Spleen (tissue), 11 donors: Measurements from ENCODE around the gene ALK. TPM values are rescaled to one million over a fixed set of nuclear protein-coding genes. Genes with fewer than 3 reads are reported as not detected.

ENCODE experiments used
- DNase-seq: peaks from one replicate; pipeline ENCODE4 v3.0.0-alpha.2; 2020
- H3K27ac ChIP-seq, 8 donors: fragments of 200-600 bp; sonication (generic) in 7 of 8; 1 replicate in 4 of 8; 2 replicates in 4 of 8; pipeline versions ENCODE4 v1.5.0 to v1.8.0; 2016 to 2021; ENCODE audit warnings: inconsistent platforms in 4 of 8, mild to moderate bottlenecking in 4 of 8, moderate library complexity in 1 of 8
- H3K27me3 ChIP-seq, 7 donors: fragments of 200-600 bp; sonication (generic) in 6 of 7; replicated peaks in 1 of 7; 1 replicate in 4 of 7; 2 replicates in 3 of 7; pipeline versions ENCODE4 v1.5.0 to v1.8.0; 2016 to 2021; ENCODE audit warnings: inconsistent platforms in 3 of 7, mild to moderate bottlenecking in 1 of 7
- H3K36me3 ChIP-seq, 6 donors: fragments of 200-600 bp; sonication (generic) in 5 of 6; 1 replicate in 4 of 6; 2 replicates in 2 of 6; pipeline versions ENCODE4 v1.5.0 to v1.8.0; 2016 to 2021; ENCODE audit warnings: inconsistent platforms in 2 of 6
- H3K4me1 ChIP-seq, 6 donors: fragments of 200-600 bp; sonication (generic) in 5 of 6; 1 replicate in 3 of 6; 2 replicates in 3 of 6; pipeline versions ENCODE4 v1.5.0 to v1.8.0; 2016 to 2021; ENCODE audit warnings: inconsistent platforms in 3 of 6
- H3K4me3 ChIP-seq, 8 donors: fragments of 200-600 bp; sonication (generic) in 7 of 8; 1 replicate in 4 of 8; 2 replicates in 4 of 8; pipeline versions ENCODE4 v1.5.0 to v1.8.0; 2016 to 2021; ENCODE audit warnings: inconsistent platforms in 4 of 8, mild to moderate bottlenecking in 4 of 8, moderate library complexity in 2 of 8
- H3K9me3 ChIP-seq, 8 donors: fragments of 200-600 bp; sonication (generic) in 7 of 8; 1 replicate in 4 of 8; 2 replicates in 4 of 8; pipeline versions ENCODE4 v1.5.0 to v1.8.0; 2016 to 2021; ENCODE audit warnings: inconsistent platforms in 4 of 8
- POLR2A ChIP-seq, 3 donors: fragments of 450-650 bp; IDR thresholded peaks; one replicate each; pipeline ENCODE4 v1.5.1; 2017; ENCODE audit warnings: antibody characterized with exemption in 3 of 3, mild to moderate bottlenecking in 1 of 3
- POLR2AphosphoS5 ChIP-seq, 3 donors: sonication (generic); formaldehyde crosslinking; IDR thresholded peaks; one replicate each; pipeline ENCODE4 v1.5.1; 2017; ENCODE audit warnings: antibody characterized with exemption in 3 of 3
- WGBS, 5 donors: extraction: QIAGEN DNeasy Blood & Tissue Kit in 3 of 5; methylation state at CpG; one replicate each; pipeline versions ENCODE4 v1.1.5 to v1.1.7; 2013 to 2018; 5-methylcytosine and 5-hydroxymethylcytosine counted together
- intact Hi-C: fragments of 100-400 bp; cut with DNase I; formaldehyde crosslinking; loops from one replicate; pipeline ENCODE4 v1.15.0; 2023; ENCODE audit warnings: low total_unique reads
- polyA plus RNA-seq, 3 donors: library from polyadenylated mRNA; stranded (reverse); fragments of 200-250 nt; gene quantifications; one replicate each; pipeline ENCODE4 v1.2.1, GENCODE V29; 2013
- total RNA-seq, 7 donors: library from RNA; depleted of rRNA in 3 of 7; stranded (reverse); fragments of >200 nt in 3 of 7; fragmentation: NEBNext Ultra II Directional in 4 of 7; extraction: Animal tissue kit (Norgen Biotek cat#: 25700) in 4 of 7; gene quantifications; one replicate each; pipeline versions ENCODE4 v1.1.0 to v1.2.1, GENCODE V29; 2016 to 2021
- TF ChIP-seq, protein P1 (sequence below), 11 experiments: fragments of 200-600 bp in 7 of 11; fragments of 450-650 bp in 4 of 11; sonication (generic) in 4 of 11; IDR thresholded peaks in 8 of 11; conservative IDR thresholded peaks in 3 of 11; 1 replicate in 7 of 11; 2 replicates in 4 of 11; pipeline versions ENCODE4 v1.4.0 to v1.8.0; 2016 to 2021; ENCODE audit warnings: antibody characterized with exemption in 11 of 11, inconsistent platforms in 4 of 11, mild to moderate bottlenecking in 1 of 11
- donor health status: healthy with polysubstance abuse.
- donor health status: DM: no; HTN: no; CAD: no; lungs with moderate emphysema.
- donor health status: DM: no; HTN: no; CAD: no.
- donor health status: Bipolar disorder and iron deficiency.
- donor health status: healthy.
- donor health status: DM: no; HTN: no; CAD: no.
- donor health status: DM: yes; HTN: yes; CAD: no.

The ALK gene
- total and polyA plus RNA-seq, 10 donors = 0.03 to 0.28 (median 0.06) TPM; not detected in 7

DNA sequence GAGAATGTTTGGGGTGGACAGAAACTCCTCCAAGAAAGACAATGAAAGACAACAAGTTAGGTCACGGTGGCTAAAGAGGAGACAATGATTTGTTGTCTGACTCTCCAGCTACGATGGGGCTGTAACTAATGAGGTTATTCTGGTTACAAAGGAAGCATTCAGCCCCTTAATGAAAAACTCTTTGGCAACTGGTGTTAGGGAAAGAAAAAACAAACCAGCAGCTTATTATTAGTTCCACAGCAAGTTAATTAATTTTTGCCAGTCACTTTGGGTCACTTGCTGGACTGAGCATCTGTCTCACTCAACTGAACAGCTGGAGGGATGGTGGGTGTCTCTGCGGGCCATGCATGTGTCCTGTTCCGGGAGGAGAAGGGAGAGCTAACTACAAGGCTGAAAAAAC lies 263.7 kb downstream of the ALK start:
- no peaks in the 10 kb centered on the region for H3K9me3 ChIP-seq
- DNase-seq = no peak
- H3K36me3 ChIP-seq = no peaks in the 10 kb centered on the region
- TF ChIP-seq, protein P1, sequence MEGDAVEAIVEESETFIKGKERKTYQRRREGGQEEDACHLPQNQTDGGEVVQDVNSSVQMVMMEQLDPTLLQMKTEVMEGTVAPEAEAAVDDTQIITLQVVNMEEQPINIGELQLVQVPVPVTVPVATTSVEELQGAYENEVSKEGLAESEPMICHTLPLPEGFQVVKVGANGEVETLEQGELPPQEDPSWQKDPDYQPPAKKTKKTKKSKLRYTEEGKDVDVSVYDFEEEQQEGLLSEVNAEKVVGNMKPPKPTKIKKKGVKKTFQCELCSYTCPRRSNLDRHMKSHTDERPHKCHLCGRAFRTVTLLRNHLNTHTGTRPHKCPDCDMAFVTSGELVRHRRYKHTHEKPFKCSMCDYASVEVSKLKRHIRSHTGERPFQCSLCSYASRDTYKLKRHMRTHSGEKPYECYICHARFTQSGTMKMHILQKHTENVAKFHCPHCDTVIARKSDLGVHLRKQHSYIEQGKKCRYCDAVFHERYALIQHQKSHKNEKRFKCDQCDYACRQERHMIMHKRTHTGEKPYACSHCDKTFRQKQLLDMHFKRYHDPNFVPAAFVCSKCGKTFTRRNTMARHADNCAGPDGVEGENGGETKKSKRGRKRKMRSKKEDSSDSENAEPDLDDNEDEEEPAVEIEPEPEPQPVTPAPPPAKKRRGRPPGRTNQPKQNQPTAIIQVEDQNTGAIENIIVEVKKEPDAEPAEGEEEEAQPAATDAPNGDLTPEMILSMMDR (IDR thresholded peaks at IDR 0.05 in 8 of 11, conservative IDR thresholded peaks at IDR 0.05 in 3 of 11) = no peak
- no peak overlapping the region for H3K4me3 ChIP-seq
- no peak overlapping the region for H3K27ac ChIP-seq
- H3K27me3 ChIP-seq = peaks cover 0 to 13% (median 3%) of the 10 kb centered on the region in 7 donors
- 73 to 88% (median 82%) methylated on average over 4 of the region's 4 CpGs for WGBS, 5 donors
- intact Hi-C loops = no loop called here
- no peaks in the 10 kb centered on the region for H3K4me1 ChIP-seq

GRCh38 chr2:29655391-29656086 lies 265.8 kb downstream of the ALK start:
- intact Hi-C loops = no loop called here
- DNase-seq = no peak
- Histone ChIP-seq H3K4me3 (no peak overlapping the region), H3K27ac (no peak overlapping the region), H3K9me3 (no peaks in the 10 kb centered on the region), H3K36me3 (no peaks in the 10 kb centered on the region), H3K4me1 (no peaks in the 10 kb centered on the region), H3K27me3 (peaks cover 0 to 13% (median 0%) of the 10 kb centered on the region in 7 donors)
- 73 to 78% (median 74%) methylated on average over 3 of the region's 3 CpGs for WGBS, 5 donors
- TF ChIP-seq POLR2A (IDR thresholded peaks at IDR 0.05) (no peak), POLR2AphosphoS5 (IDR thresholded peaks at IDR 0.05) (no peak)
- TF ChIP-seq, protein P1 (IDR thresholded peaks at IDR 0.05 in 8 of 11, conservative IDR thresholded peaks at IDR 0.05 in 3 of 11) = no peak

- intact Hi-C loops = no loop called here
- Histone ChIP-seq H3K27me3 (peaks cover 0 to 13% (median 0%) of the 10 kb centered on the region in 7 donors), H3K4me1 (no peaks in the 10 kb centered on the region), H3K27ac (no peak overlapping the region), H3K4me3 (no peak overlapping the region), H3K9me3 (peaks cover 0 to 22% (median 16%) of the 10 kb centered on the region in 8 donors), H3K36me3 (no peaks in the 10 kb centered on the region)
- WGBS, 5 donors = 83 to 89% (median 87%) methylated on average over 8 of the region's 8 CpGs
- DNase-seq = no peak
- TF ChIP-seq, protein P1 (IDR thresholded peaks at IDR 0.05 in 8 of 11, conservative IDR thresholded peaks at IDR 0.05 in 3 of 11) = no peak
- TF ChIP-seq POLR2AphosphoS5 (IDR thresholded peaks at IDR 0.05) (no peak), POLR2A (IDR thresholded peaks at IDR 0.05) (no peak)
Measured at GRCh38 chr2:29650631-29651097, 270.7 kb downstream of the ALK start.

DNA sequence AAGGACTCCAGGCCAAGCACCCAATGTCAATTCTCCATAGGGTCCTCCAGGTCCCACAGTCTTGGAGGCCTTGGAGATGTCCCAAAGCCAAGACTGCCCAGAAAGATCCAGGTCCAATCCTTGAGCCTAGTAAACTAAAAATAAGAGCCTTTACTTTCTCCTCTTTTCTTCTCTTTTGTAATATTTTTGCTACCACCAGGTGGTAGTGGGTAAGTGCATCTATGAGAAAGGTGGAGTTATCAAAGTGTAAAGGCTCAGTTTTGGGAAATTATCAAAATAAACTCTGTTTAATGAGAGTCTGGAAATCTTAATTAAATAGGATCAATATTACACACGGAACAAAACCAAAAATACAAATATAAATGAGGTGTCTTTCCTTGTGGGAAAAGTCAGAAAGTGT lies 276.4 kb downstream of the ALK start:
- no peak overlapping the region for H3K27ac ChIP-seq
- peaks cover 0 to under 1% (median 0%) of the 10 kb centered on the region in 7 donors for H3K27me3 ChIP-seq
- DNase-seq = no peak
- H3K4me1 ChIP-seq = no peaks in the 10 kb centered on the region
- intact Hi-C loops = no loop called here
- 65 to 89% (median 81%) methylated on average over 1 of the region's 1 CpG for WGBS, 5 donors
- H3K9me3 ChIP-seq = peaks cover 0 to 22% (median 16%) of the 10 kb centered on the region in 8 donors
- H3K4me3 ChIP-seq = no peak overlapping the region
- no peak for TF ChIP-seq POLR2A (IDR thresholded peaks at IDR 0.05)
- no peak for TF ChIP-seq POLR2AphosphoS5 (IDR thresholded peaks at IDR 0.05)
- TF ChIP-seq, protein P1 (IDR thresholded peaks at IDR 0.05 in 8 of 11, conservative IDR thresholded peaks at IDR 0.05 in 3 of 11) = no peak
- no peaks in the 10 kb centered on the region for H3K36me3 ChIP-seq
